Skin epidermis (tissue), 12 donors: ENCODE results near the gene GALNT18.
A peak's percentile ranks its signal among the peaks of the same experiment; 100 is the strongest.

Source experiments
- H3K27ac ChIP-seq, 21 experiments: fragments of 200-600 bp; sonication (generic) in 11 of 21; one replicate each; pipeline ENCODE4 v1.5.0; 2020; ENCODE audit warnings: mild to moderate bottlenecking in 3 of 21, inconsistent platforms in 2 of 21, moderate library complexity in 2 of 21
- H3K4me3 ChIP-seq, 7 experiments: fragments of 200-600 bp; sonication (generic) in 2 of 7; one replicate each; pipeline ENCODE4 v1.5.0; 2020; ENCODE audit warnings: inconsistent platforms in 2 of 7, mild to moderate bottlenecking in 2 of 7, moderate library complexity in 1 of 7

Gene GALNT18

DNA sequence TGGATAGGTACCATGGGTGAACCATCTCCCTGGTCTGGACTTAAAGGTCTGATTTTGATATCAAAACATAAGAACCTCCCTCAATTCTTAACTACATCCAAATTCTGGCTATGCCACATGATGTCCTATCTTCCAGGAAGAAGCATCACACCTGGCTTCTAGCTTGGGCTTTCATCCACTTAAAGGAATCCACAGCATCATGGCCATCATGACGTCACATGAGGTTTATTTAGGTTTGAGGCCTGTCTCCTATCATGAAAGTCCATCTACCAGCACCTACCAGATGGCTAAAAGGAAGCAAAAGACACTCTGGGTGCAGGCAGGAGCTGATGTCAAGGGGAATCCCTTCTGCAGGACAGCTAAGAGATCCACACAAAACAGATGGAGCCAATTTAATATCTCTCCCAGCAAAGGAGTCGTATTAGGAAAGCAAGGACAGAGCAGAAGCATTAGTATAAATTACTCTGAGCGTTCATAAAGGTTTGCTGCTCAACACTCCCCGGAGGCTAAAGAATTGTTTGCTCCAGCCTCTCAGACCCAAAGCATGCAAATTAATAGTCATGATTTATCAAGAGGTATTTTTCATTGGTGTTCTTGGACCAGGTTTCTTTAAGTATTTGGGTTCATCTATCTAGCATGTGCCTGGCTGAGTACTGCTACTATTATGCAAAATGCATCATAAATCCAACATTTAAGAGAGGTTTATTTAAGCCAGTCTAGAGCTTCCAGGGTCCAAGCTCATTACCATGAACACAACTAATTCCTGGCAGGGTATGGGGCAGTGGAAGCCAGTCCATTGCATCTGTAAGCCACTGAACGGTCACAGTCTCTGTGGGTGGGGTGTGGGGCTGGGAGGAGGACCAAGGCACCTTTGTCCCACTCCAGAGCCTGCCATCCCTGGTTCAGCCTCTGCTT is 47.2 kb downstream of the GALNT18 start:
- no peak overlapping the region for H3K27ac ChIP-seq
- H3K4me3 ChIP-seq: no peak overlapping the region

DNA sequence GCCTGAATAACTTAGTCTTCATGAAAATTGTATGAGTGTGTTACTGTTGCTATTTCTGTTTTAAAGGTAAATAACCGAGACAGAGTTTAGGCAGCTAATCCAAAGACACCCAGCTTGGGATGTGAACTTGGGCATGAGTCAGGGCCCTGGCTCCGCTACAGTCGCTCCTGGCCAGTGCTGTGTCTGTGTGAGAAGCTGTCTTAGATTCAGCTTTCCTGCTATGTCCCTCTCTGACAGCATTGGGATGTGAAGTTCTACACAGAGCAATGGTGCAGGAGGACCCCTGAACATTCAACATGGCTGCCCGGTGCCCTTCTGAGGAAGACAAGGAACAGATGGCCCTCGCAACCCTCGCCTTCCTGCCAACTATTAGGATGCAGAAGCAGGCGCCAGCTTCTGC is 49.4 kb downstream of the GALNT18 start:
- no peak overlapping the region for H3K4me3 ChIP-seq
- no peak overlapping the region for H3K27ac ChIP-seq

DNA sequence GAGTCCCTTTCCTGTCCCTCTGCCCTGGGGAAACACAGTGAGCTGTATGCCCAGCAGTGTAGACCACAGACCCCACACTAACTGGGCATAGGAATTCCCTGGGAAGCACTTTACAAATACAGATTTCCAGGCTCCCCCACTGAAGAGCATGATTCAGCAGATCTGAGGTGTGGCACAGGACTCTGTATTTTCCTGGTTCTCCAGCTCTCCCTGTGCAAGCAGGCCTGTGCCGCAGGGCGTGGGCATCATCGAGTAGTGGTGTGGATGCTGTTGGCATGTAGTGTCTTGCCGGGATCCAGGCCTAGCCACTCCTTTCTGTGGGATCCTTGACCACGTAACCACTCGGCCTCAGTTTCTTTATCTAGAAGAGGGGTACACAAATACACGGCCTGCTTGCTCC is 49.9 kb downstream of the GALNT18 start:
- Histone ChIP-seq H3K27ac (no peak overlapping the region), H3K4me3 (no peak overlapping the region)

DNA sequence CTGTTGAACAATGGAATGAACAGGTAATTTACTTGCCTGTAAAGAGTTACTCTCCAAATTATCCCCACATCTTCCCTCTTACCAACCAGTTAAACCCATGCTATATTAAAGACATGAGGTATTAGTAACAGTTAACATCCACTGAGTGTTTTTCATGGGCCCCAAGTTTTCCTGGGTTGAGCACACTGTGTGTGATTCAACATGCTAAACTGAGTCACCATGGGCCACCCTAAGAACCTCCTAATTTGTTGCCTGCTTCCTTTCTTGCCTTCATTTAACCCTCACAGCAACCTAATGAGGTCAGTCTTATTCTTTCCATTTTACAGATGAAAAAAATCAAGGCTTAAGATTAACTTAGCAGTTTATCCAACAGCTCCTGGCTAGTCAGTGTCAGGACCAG is 51.0 kb downstream of the GALNT18 start:
- Histone ChIP-seq H3K4me3 (no peak overlapping the region), H3K27ac (peak overlapping the region in 3 of 21 experiments; percentile 46 to 58 (median 58))

DNA sequence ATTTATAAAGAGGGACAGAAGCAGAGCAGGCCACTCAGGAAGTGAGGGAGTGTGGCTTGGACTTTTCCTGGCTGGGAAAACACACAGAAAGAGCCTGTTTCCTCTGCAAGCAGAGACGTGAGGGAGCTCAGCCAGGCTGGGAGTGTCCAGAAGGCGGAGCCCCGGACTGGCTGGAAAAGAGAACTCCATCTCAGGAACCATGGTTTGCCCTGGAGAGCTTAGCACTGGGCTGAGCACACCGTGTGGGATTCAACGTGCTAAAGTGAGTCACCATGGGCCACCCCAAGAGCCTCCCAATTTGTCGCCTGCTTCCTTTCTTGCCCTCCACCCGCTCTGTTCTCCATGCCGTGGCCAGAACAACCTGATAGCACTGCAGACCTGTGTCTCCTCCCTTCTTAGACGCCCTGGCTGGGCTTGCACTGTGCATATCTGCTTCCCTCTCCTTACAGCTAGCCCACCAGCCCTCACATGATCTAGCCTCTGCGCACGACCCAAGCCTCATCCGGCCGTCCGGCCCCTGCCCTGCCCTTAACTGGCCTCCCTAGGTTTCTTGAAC is 51.8 kb downstream of the GALNT18 start:
- Histone ChIP-seq H3K4me3 (no peak overlapping the region), H3K27ac (peak overlapping the region in 17 of 21 experiments; percentile 23 to 78 (median 52))

DNA sequence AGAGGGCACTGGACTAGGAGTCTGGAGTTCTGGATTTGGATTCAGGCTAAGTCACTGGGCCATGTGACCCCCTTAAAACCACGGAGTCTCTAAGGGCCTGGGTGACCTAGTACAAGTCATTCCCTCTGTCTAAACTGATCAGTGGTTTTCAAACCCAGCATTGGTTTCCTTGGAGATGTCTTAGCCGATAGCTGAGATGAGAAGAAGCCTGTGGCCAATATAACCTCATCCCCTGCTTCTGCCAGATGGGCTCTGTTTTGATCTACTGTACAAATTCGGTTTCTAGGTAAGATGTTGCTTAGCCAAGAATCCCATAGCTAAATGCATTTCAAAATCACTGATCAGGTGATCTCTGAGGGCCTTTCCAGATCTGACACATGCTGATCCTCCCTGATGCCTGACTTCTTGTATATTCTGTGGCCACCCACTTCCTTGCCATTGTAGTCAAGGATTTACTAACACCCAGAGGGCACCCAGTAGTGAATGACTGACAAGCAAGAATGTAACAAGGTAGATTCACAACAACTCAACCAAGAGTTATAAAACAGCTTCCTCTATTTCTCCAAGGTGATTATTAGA is 53.1 kb downstream of the GALNT18 start:
- peak overlapping the region in 16 of 21 experiments; percentile 6 to 78 (median 52) for H3K27ac ChIP-seq

DNA sequence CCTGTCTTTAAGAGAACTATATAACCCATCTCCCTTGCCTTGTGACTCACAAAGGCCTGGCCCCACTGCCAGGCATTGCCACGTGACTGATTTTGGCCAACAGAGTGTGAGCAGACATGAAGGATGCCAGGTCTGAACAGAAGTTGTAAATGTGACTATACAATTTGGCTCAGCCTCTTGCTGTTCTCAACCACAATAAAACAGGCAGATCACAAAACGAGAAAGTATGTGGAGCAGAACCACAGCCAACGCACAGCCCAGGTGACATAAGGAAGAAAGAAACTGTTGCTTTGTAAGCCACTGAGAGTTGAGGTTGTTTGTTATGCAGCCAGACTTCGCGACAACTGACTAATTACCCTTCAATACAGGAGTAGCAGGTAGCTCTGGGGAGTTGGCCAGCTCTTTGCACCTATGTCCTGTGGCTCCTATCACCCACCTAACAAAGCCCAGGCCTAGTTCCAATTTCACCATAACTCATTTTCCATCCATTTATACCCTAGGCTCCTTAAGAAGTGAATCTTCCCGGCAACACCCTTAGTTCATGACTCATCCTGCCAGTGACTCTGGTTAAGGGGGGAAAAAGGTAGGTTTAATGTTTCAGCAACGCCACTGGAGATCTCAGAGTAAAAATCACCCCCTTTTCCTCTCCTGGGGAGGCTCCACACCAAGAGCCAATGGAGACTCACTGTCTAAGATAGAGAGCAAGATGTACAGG is 53.7 kb downstream of the GALNT18 start:
- Histone ChIP-seq H3K27ac (peak overlapping the region in 17 of 21 experiments; percentile 5 to 78 (median 48)), H3K4me3 (no peak overlapping the region)

More for the DNA sequence above, 53.1 kb downstream of the GALNT18 start:
- no peak overlapping the region for H3K4me3 ChIP-seq

DNA sequence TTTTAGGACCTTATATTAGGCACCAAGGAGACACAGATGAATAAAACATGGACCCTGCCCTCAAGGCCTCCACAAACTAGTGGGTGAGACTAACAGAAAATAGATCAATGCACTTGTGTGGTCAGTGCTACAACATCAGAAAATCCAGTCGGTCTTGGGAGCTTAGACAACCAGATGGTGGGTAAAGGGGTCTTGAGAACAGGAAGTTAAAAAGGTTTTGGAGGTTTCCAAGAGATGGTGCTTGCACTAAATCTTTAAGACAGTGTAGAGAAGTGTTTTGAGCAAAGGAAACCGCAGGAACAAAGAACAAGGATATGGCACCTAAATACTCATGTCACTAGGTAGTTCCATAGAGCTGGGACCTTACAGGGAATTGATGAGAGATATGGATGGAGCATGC is 56.2 kb downstream of the GALNT18 start:
- H3K4me3 ChIP-seq: no peak overlapping the region
- no peak overlapping the region for H3K27ac ChIP-seq

DNA sequence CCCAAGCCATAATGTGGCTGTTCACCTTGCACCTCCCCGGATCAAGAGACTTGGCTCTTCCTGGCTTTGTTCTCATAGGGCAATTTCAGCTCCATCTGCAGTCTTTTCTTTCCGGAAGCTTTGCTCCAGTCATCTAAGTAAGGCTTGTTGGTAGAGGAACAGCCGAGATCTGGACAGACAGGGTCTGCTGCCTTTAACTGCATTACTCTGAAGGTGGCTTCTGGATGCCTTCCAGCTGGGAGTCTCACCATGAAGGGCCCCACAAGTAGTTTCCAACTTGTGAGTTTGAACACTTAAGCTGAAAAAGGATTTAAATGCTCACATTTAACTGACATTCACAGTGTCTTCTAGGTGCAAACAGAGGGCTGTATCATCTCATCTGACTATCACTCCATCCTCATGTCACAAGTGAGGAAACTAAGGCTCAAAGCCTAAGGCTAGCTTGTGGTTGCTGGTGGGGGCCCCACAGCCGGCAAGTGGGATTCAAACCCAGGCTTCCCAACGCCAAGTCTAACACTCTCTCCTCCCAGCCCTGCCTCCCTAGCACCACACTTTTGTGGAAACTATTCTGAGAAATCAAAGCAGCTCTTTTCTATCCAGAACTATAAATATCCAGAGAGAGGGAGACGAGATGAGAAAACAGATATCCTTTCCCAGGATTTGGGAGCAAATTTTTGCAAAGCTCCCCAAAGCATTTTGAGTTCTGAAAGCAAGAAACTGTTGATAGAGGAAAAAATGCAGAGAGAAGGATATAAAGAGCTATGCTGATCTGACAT is 58.4 kb downstream of the GALNT18 start:
- H3K27ac ChIP-seq: no peak overlapping the region

DNA sequence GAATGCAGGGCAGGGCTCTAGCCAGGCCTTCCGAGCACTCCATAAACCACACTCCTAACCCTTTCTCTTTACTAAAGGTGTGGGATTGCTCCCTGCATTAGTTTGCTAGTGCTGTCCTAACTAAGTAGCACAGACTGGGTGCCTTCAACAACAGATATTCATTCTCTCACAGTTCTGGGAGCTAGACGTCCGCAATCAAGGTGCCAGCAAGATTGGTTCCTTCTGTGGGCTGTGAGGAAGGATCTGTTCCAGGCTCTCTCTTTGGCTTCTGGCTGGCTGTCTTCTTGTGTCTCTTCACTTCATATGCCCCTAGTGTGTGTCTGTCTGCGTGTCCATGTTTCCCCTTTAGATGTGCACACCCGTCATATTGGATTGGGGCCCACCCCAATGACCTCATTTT is 59.8 kb downstream of the GALNT18 start:
- Histone ChIP-seq H3K4me3 (no peak overlapping the region), H3K27ac (no peak overlapping the region)

More for the DNA sequence above, 58.4 kb downstream of the GALNT18 start:
- no peak overlapping the region for H3K4me3 ChIP-seq

DNA sequence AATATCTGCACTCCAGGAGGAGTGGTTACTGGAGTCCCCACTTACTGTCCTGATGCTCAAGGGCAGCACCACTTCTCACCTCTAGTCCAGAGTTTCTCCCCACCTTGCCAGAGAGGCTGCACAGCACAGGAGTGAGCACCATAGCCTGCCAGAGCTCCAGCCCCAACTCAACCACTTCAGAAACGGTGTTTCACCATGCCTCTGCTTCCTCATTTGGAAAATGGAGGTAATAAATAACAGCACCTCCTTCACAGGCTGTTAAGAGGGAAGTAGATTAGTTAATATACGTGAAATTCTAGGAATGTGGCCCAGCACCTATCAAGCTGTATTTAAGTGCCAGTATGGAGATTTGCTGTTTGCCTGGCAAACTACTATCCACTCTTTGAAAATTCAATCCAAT is 63.0 kb downstream of the GALNT18 start:
- peak overlapping the region in 1 of 21 experiments; percentile 4 for H3K27ac ChIP-seq

DNA sequence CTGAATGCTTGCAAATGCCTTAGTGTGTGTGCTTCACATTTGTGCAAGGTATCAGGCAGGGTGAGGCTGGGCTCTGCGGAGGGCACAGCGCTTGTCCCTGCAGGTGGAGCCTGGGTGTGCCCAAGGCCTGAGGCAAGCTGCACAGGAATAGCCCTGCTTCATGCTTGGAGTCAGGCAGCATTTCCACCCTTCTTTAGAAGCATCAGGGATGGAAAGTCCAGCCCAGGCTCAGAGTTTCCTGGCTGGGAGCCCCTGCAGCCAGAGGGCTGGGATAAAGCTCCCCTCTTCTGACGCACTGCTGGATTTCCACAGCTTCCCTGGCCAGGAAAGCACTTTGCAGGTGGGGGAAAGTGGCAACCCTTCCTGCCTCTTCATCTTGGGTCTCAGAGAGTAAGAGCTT is 63.4 kb downstream of the GALNT18 start:
- Histone ChIP-seq H3K4me3 (no peak overlapping the region), H3K27ac (peak overlapping the region in 1 of 21 experiments; percentile 4)

More for the DNA sequence above, 63.0 kb downstream of the GALNT18 start:
- H3K4me3 ChIP-seq: no peak overlapping the region

DNA sequence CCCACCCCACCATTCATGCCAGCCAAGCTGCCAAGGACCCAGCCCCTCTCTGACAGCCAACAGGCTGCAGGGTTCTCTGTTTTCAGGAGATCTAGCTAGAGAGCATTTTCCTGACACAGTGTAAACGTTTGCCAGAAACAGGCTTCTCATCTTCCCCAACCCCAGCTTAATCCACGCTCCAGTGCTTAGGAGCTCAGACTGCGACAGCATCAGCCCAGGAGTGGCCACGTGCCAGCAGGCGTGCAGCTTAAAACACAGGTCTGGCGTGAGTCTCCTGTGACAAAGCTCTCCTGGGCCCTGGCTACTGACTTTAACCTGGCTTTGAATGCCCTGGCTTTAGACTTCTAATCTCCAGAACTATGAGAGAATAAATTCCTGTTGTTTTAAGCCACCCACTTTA is 66.6 kb downstream of the GALNT18 start:
- H3K4me3 ChIP-seq: no peak overlapping the region
- no peak overlapping the region for H3K27ac ChIP-seq

DNA sequence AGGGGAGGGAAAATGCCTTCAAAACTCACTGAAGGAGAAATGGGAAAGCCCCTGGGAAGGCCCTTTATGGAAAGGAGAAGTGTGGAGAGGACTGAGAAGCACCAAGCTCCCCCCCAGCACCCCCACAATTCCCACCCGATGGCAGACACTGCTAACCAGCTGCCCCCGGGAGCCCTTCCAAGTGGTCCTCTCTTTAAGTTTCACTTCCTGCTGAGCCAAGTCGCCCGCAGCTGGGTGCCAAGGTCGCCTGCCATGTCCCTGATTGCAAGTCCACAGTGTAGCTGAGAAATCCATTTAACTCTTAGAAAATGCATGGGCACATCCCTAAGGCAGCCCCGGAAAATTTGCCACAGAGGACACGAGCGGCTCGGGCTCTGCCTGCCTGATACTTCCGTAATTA is 68.2 kb downstream of the GALNT18 start:
- H3K4me3 ChIP-seq: no peak overlapping the region
- H3K27ac ChIP-seq: no peak overlapping the region

DNA sequence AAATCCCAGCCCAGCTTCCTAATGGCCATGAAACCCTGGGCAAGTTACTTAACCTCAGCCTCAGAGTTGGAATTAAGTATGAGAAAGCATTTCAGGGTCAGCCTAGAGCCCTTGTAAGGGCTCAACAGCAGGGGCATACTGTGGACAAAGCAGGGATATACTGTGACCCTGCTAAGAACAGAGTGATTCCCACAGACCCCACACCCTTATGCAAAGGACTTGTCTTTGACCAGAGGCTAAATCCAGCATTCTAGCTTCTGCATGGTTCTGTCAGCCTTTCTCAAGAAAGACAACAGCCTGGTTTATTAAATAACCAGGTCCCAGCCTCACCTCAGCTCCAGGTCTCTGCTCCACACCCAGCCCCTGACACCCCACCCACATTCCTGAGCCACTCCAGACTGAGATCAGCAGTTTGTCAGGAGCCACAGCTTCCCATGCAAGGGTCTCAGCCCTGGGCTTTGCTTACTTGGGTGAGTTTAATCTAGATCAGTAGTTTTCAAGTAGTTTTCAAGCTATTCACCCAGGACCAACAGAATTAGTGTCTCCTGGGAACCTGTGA is 69.2 kb downstream of the GALNT18 start:
- peak overlapping the region in 1 of 21 experiments; percentile 13 for H3K27ac ChIP-seq
- H3K4me3 ChIP-seq: no peak overlapping the region

DNA sequence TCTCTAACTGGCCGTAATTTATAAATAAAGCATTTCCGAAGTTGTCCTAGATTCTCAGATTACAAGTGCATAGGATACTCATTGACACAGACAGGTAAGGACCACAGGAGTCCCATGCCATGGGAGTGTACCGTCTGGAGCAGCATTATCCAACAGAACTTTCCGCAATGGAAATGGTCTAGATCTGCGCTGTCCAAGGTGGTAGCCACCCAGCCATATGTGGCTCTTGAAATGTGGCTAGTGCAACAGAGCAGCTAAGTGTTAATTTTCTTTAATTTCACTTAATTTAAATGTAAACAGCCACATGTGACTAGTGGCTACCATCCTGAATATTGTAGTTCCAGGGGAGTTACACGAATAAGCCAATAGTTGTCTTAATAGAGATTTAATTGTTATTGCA is 71.3 kb downstream of the GALNT18 start:
- Histone ChIP-seq H3K4me3 (no peak overlapping the region), H3K27ac (no peak overlapping the region)

DNA sequence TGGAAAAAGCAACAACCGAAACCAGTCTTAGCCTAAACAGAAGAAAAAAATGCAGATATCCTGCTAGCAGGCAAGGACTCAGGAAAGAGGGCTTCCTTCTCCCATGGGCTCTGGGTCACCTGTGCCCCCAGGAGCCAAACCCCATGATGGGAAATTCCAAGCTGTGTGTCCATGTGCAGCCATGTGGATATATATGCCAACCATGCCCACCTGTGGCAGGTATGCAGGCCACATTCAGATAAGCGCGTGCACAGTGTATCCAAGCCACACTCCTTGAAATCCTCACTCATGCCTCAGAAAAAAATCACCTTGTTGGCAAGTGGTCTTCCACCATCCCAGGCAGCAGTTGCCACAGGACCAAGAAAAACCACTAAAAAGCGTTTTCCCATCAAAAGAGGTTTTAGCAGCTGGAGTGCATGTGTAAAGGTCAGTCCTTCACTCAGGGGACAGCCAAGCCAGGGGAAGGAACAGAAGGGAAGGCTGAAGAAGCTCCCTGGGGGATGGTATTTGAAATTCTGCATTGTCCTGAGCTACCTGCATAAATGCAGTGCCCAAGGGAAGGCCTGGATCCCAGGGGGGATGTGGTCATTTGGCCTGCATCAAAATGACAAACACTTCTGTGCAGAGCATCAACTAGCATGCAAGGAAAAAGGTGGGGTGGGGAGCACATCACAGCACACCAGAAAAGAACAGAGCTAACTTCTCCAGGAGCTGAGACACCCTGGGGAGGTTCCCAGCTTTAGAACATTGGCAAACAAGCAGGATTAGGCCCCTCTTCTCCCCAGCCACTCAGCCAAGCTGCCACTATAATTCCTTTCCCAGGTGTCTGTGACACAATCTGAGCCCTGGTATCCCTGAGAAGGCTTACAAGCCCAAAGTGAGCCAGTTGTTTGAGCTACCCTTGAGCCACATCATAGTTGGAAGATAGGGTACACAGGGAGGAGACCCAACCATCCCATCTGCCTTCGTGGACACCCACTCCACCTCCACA is 76.2 kb downstream of the GALNT18 start:
- Histone ChIP-seq H3K4me3 (no peak overlapping the region), H3K27ac (no peak overlapping the region)

DNA sequence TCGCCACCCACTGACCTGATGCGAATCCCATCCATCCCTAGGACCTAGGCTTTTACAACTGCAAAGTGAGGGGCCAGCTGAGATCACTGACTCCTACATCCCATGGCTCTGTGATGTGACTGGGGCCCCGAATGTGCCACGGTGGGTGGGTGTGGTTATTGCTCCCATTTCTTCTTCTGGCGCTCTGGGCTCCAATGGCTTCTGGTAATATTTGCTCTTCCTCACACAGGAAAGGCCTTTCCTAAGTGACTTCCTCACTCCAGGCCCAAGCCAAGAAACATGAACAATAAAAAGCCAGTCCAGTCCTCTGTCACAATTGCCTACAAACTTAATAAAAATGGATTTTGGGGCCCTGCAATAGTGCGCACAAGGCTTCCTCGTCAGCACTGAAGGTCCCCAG is 78.1 kb downstream of the GALNT18 start:
- peak overlapping the region in 5 of 21 experiments; percentile 14 to 67 (median 23) for H3K27ac ChIP-seq
- no peak overlapping the region for H3K4me3 ChIP-seq
